HG02763 (cell line): Measurements from ENCODE around the gene RHOF.
"Not testable (repeated sequence)": the region's sequence is repeated elsewhere in the genome, so short reads cannot be mapped to it uniquely, and the experiment has no call there.

Source experiments
- ATAC-seq: cut with Tn5 transposase; IDR thresholded peaks from one replicate; pipeline ENCODE4 v1.9.1; 2021; ENCODE audit warnings: mild to moderate bottlenecking, moderate library complexity; ENCODE audit not compliant: unreplicated experiment

RHOF gene

GRCh38 chr12:121793838-121794533 is 498 bp upstream of the RHOF start:
- peak; percentile 48 for ATAC-seq

- no peak for ATAC-seq
Observed at GRCh38 chr12:121792607-121793439, 665 bp downstream of the RHOF start.

- ATAC-seq, result no peak
Observed at GRCh38 chr12:121791671-121792551, 1.6 kb downstream of the RHOF start.

DNA sequence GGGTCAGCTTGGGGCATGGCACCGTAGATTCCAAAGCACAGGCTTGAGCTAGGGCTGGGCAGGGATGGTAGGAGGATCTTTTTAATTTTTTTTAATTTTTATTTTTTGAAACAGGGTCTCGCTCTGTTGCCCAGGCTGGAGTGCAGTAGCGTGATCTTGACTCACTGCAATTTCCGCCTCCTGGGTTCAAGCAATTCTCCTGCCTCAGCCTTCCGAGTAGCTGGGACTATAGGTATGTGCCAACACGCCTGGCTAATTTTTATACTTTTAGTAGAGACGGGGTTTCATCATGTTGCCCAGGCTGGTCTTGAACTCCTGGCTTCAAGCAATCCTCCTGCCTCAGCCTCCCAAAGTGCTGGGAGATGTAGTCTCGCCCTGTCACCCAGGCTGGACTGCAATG is 2.7 kb downstream of the RHOF start:
- not testable (repeated sequence) for ATAC-seq

DNA sequence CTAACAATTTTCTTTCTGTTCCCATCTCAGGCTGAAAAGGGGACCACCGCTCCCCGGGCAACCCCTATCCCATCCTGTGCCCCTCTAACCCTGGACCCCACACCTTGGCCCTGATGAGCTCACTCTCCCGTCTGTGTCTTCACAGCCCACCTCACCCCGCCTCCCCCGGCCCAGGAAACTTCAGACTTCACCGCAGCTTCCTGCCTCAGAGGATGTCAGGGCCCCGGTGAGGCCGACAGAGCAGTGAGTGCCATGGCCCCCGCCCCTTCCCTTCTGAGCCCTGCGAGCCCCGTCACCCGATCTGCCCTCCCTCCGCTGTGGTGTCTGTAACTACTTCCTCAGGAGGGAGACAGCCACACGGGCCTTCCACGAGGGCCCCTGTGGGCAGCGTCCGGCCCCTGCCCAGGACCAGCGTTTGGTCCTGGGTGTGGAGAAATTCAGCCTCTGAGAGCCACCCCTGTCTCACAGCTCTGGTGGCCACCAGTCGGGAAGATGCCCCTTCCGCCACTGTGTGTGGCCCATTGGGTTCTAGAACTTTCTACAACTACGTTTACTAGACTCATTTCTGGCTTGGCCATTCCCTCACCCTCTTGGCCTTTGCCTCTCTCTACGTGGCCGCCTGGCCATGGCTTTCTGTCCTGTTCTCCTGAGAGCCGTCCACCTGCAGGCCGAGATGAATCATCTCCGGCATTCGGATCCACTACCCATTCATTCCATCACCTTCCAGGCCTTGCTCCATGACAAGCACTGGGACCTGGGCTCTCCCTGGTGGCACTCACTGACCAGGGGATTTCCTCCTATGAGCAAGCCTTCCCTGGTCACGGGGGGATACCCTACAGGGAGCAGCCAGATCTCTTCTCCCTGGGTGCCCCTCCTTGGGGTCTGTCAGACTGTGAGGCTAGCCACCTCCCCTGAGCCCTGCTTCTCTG is 3.4 kb downstream of the RHOF start:
- ATAC-seq, result peak; percentile 33

DNA sequence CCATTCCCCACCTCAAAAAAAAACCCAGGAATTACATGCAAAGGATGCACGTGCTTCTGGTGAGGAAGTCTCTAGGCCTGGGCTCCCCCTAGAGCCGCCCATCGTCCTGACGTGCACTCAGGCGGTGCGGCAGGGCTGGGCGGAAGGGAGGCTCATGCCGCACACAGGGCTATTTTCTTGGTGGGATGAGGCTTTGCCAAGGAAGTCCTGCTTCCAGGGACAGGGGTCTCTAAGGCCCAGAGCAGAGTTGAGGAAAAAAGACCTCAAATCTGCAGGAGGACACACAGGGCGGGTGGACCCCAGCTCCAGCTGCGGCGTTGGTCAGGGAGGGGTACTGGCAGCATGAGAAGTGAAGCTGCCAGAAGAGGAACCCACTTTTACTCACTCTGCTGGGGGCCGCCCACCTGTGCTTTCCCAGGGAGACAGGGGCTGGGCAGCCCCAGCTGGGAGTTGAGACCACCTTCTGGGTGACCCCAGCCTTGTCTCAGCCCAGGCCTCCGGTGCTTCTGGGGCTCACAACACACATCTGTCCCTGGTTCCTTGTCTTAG is 4.2 kb downstream of the RHOF start:
- no peak for ATAC-seq

- ATAC-seq, result no peak
Observed at GRCh38 chr12:121788176-121788818, 5.2 kb downstream of the RHOF start.

- ATAC-seq, result no peak
Observed at GRCh38 chr12:121787063-121788025, 6.1 kb downstream of the RHOF start.

DNA sequence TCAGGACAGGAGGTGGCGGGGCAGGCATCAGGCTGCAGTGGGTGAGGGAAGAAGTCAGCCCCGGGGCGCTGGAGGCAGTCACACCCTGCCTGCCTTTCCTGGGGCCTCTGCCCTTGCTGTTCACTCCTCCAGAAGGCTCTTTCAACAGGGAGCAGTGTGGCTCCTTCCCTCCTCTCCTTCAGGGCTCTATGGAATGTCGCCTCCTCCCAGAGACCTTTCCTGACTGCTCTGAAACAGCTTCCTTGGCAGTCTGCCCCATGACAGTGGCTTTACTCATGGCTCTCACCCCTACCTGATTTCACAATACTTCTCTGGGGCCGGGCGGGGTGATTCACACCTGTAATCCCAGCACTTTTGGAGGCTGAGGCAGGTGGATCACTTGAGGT is 7.1 kb downstream of the RHOF start:
- ATAC-seq, result no peak

GRCh38 chr12:121784460-121784859 is 9.0 kb downstream of the RHOF start:
- no peak for ATAC-seq

- no peak for ATAC-seq
Observed at GRCh38 chr12:121783766-121784165, 9.7 kb downstream of the RHOF start.

DNA sequence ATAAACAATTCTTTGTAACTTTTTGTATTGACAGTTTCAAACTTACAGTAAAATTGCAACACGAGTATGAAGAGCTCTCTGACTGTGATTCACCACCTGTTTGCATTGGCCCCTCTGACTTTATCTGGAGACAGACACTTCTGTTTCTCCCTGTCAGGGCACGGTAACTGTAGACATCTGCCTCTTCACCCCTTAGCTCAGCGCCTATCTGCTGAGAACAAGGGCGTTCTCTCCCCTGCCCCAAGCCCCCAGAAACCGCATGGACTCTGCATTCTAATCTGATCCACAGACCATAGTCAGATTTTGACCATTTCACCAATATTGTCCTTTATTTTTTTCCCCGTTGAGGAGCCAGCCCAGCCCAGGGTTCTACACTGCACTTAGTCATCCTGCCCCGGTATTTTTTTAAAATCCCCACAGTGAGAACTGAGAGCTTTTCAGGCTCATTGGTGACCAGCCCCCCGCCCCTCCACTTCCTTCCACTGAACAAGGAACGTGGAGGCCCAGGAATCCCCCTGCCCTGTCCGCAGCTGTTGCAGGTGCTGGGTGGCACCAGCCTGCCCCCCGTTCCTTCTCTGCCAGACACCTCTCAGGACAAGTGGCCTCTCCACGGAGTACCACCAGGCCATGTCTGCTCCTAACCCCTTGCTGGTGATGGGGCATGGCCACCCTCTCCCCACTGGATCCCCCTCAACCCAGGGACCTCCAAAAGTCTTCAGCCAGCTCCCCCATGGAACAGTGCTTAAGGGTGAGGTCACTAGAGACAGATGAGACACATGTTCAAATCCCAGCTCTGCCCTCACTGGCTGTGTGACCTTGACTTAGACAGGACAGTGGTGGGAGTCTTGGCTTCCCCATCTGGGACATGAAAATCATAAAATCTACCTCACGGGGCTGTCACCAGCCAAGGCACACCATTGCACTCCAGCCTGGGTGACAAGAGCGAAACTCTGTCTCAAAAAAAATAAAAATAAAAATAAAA is 11.2 kb downstream of the RHOF start:
- peak; percentile 46 for ATAC-seq

GRCh38 chr12:121781484-121781997 is 11.9 kb downstream of the RHOF start:
- ATAC-seq, result no peak

GRCh38 chr12:121780429-121780828 is 13.1 kb downstream of the RHOF start:
- no peak for ATAC-seq

DNA sequence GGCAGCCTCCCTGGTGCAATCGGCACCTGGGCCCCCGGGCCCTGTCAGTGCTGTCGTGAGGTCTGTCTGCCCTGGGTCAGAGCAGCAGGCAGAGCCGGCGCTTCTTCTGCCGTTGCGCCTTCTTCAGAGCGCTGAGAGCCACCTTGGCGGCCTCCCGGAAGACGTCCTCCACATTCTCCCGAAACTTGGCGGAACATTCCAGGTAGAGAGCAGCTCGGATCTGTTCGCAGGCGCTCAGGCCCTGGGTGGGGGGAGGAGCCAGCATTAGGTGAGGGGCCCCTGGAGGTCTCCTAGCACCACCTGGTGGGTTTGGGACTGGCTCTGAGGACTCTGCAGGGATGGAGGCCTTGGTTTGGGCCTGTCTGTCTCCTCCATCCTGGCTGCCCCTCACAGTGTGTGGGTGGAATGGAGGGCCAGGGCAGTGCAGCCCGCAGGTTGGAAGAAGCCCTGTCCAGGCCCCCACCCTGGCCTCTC is 14.0 kb downstream of the RHOF start:
- no peak for ATAC-seq

DNA sequence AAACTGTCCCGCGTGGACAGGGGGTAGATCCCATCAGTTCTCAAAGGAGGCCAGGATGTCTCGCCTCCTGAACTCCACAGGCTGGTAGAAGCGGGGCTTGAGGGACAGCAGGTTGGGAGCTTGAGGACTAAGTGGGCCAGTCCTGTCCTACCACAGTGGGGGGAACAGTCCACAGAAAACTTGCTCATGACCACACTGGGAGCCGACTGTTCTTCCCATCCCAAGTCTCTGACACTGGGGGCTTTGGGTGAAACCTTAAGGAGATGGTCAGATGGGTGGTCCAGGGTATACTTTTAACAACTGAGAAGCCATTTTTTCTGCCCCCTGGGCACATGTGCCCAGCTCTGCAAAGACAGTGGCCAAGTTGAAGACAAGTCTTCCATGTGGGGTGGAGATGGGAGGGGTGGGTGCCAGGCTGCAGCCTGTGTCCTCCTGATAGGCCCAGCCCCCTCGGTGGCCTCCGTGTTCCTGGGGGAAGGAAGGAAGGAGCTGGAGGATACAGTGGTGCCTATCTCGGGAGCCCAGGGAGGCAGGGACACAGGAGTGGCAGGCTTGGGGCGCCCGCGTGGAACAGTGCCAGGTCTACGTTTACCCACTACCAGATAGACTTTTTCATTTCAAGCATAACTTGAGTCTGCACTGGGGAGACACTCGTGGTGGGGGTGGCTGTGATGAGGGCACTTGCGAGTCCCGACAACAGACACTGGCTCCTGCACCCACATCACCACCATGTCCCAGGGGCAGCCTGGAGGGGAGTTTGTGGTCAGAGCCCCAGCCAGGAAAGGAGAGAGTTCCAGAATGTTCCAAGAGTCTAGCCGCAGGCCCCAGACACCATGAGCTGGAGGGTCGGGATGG is 14.7 kb downstream of the RHOF start:
- ATAC-seq, result no peak
